Measurements from ENCODE around the gene LGALS7B.
"Not testable (repeated sequence)": the region's sequence is repeated elsewhere in the genome, so short reads cannot be mapped to it uniquely, and the experiment has no call there.

LGALS7B gene

GRCh38 chr19:38788478-38789243, at the start of gene LGALS7B:
TSS of gene LGALS7B (plus strand) at chr19:38789200. CDS start at chr19:38789227, 27 bp downstream.
- DNase-seq = no peak

DNA sequence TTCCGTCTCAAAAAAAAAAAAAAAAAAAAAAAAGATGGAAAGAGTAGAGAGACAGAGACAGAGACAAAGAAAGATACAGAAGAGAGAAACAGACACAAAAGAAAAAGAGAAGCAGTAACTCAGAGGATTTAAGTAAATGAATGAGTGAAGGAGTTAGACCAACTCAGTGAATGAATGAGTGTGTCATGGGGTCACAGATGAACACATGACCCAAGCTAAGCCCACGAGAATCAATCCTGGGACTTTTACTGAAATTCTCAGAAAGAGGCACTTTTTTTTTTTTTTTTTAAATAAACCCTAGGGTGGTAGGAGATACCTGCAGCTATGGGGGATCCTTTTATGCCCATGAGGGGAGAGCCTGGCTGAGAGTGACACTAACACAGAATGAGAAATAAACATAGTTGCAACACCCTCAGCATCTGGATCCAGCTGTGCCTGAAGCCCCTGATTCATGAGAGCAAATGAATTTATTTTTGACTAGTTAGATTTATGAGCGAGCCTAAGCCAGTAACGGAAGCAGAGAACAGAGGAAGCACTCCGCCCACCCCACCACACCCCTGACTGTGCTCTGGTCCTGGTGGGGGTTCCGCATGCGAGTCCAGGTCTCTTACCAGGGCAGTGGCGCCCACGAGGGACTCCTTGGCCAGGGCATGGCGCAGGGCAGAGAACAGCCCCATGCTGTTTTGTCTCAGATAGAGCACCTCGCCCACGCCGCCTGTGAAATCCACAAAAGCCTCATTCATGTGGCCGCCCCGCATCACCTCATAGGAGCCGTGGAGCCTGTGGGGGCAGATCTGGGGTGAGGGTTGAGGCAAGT, 49.4 kb upstream of the LGALS7B start:
- DNase-seq = no peak

DNA sequence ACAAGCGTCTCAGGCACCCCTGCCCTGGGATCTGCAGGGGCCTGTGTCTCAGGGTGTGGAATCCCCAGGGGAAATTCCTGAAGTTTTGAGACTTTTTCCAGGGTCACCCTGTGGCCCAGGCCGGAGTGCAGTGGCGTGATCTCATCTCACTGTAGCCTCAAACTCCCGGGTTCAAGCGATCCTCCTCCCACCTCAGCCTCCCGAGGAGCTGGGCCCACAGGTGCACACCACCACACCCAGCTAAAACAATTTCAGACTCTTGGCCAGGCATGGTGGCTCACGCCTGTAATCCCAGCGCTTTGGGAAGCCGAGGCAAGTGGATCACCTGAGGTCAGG, 48.8 kb upstream of the LGALS7B start:
- no peak for DNase-seq

GRCh38 chr19:38740932-38741331, 48.1 kb upstream of the LGALS7B start:
- no peak for DNase-seq

DNA sequence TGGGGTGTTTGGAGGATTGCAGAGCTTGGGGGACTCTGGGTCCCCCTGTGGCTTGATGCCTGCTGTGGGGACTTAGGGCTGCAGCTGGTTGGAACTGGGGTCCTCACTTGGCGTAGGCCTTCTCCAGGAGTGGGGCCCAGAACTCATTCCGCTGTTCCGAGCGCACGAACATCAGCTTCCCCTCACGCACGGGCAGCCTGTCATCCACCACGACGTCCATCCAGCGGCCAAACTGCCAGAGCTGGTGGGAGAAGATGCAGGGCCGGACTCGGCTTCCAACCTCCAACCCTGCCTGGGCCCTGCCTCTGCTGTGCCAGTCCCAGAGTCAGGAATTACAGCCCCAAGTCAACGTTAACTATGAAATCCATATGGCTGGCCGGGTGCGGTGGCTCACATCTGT, 47.3 kb upstream of the LGALS7B start:
- no peak for DNase-seq

DNA sequence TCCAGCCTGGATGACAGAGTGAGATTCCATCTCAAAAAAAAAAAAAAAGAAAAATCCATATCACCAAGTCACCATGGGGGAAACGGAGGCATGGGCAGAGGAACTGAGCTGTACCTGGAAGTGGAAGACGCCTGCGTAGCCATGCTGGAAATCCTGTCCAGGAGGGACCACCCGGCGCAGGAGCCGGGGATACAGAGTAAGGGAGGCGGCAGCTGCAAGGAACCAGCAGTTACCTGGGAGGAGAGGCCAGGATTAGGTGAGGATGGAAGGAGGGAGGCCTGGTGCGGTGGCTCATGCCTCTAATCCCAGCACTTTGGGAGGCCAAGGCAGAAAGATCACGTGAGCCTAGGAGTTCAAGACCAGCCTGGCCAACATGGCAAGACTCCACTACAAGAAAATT, 46.7 kb upstream of the LGALS7B start:
- no peak for DNase-seq

DNA sequence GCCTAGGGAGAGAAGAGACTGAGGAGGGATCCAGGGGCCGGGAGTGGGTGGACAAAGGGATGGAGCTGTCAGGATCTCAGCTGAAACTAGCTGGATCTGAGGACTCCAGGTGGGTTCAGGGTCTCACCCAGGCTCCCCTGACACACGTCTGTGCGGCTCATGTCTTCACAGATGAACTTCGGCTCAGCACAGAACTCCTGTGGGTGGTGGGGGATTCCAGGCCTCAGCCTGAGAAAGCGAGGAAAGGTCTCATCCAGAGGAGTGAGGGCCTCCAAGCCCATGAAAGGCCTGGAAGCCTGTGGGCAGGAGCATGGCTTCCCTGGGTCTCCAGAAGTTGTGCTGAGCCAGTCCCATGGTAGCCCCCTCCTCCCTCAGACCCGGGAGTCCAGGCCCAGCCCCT, 46.1 kb upstream of the LGALS7B start:
- no peak for DNase-seq

DNA sequence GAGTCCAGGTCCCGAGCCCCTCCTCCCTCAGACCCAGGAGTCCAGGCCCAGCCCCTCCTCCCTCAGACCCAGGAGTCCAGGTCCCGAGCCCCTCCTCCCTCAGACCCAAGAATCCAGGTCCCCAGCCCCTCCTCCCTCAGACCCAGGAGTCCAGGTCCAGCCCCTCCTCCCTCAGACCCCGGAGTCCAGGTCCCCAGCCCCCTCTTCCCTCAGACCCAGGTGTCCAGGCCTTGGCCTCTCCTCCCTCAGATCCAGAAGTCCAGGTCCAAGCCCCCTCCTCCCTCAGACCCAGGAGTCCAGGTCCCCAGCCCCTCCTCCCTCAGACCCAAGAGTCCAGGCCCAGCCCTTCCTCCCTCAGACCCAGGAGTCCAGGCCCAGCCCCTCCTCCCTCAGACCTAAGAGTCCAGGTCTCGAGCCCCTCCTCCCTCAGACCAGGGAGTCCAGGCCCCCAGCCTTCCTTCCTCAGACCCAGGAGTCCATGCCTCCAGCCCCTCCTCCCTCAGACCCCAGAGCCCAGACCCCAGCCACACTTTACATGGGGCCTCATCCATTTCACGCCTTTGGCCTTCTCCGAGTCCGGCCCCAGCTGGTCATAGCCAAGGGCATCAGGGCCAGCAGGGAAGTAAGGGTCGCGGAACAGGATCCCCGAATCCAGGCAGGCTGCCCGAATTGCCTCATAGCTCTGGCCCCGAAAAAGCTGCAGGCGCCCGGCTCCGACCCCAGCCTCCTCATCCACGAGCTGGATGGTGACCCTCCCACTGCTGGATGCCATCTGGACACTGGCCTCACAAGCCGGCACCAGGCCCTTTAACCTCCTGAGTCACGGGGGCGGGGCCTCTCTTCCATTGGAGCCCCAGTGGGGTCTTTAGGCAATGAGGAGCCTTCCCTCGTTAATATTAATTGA, 45.4 kb upstream of the LGALS7B start:
- no peak for DNase-seq

GRCh38 chr19:38744298-38744681, 44.7 kb upstream of the LGALS7B start, which contains the start of gene CAPN12:
TSS of gene CAPN12 (minus strand) at chr19:38744474. CDS start at chr19:38744165, 309 bp downstream.
- no peak for DNase-seq

DNA sequence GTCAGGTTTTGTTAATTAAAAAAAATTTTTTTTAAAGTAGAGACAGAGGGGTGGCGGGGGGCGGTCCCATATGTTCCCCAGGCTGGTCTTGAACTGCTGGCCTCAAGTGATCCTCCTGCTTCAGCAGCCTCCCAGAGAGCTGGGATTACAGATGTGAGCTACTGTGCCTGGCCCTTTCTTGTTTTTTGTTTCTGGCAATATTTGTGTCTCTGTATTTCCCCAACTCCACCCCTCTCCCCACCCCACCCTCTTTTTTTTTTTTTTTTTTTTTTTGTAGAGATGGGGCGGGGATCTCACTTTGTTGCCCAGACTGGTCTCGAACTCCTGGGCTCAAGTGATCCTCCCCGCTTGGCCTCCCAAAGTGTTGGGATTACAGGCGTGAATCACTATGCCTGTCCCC, 44.1 kb upstream of the LGALS7B start:
- no peak for DNase-seq

DNA sequence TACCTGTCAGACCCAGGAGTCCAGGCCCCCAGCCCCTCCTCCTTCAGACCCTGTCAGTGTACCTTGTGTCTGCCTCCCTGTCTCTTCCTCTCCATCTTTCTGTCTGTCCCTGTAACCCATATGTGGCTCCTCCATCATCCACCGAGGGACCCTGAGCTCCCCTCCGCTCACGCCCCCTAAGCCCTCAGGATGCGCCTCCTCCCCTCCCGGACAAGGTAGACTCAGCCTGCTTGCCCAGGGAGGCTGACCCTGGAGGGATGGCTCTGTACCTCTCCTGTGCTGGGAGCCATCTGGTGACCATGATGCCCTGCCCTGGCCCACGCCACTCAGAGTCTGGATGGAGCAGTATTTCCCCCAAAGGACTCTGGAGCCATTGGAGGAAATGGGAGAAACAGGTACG, 43.7 kb upstream of the LGALS7B start:
- no peak for DNase-seq

GRCh38 chr19:38753783-38754182, 35.2 kb upstream of the LGALS7B start:
- DNase-seq = not testable (repeated sequence)

GRCh38 chr19:38754196-38754595, 34.8 kb upstream of the LGALS7B start:
- DNase-seq = not testable (repeated sequence)

- no peak for DNase-seq
These were observed 29.4 kb upstream of the LGALS7B start for GRCh38 chr19:38759590-38760003.

- not testable (repeated sequence) for DNase-seq
These were observed 28.0 kb upstream of the LGALS7B start for GRCh38 chr19:38760805-38761517.

- not testable (repeated sequence) for DNase-seq
These were observed 27.1 kb upstream of the LGALS7B start for GRCh38 chr19:38761884-38762389.

- no peak for DNase-seq
These were observed 25.2 kb upstream of the LGALS7B start for GRCh38 chr19:38763795-38764220.

GRCh38 chr19:38765214-38765613, 23.8 kb upstream of the LGALS7B start:
- no peak for DNase-seq

DNA sequence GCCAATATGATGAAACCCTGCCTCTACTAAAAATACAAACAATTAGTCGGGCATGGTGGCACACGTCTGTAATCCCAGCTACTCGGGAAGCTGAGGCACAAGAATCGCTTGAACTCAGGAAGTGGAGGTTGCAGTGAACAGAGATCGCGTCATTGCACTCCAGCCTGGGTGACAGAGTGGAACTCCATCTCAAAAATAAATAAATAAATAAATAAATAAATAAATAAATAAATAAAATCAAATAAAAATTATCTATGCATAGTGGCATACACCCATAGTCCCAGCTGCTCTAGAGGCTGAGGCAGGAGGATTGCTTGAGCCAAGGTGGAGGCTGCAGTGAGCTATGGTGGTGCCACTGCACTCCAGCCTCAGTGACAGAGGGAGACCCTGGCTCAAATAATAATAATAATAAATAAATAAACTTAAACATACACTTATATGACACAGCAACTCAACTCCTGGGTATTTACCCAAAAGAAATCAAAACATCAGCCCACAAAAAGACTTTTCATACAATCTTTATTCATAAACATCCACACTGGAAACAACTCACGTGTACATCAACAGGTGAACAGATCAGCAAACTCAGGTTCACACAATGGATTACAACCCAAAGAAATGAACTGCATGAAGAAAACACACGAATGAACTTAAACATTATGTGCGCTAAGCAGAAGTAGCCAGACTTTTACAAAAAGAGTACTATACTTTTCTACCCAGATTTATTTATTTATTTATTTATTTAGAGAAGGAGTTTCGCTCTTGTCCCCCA, 22.5 kb upstream of the LGALS7B start:
- no peak for DNase-seq

GRCh38 chr19:38769635-38770211, 19.3 kb upstream of the LGALS7B start:
- DNase-seq = peak; percentile 89
